Ishikawa (cell line): ENCODE data around the gene BPHL.
"Not testable (repeated sequence)": the region's sequence is repeated elsewhere in the genome, so short reads cannot be mapped to it uniquely, and the experiment has no call there.

Experiments
- CEBPB ChIP-seq: IDR thresholded peaks from 2 replicates; pipeline ENCODE4 v1.6.1; 2012
- CREB1 ChIP-seq: IDR thresholded peaks from 2 replicates; pipeline ENCODE4 v1.6.1; 2012; ENCODE audit warnings: low read depth
- EGR1 ChIP-seq: IDR thresholded peaks from 2 replicates; pipeline ENCODE4 v1.6.1; 2012
- EP300 ChIP-seq: IDR thresholded peaks from 2 replicates; pipeline ENCODE4 v1.6.1; 2012; ENCODE audit warnings: borderline replicate concordance
- MAX ChIP-seq: IDR thresholded peaks from 2 replicates; pipeline ENCODE4 v1.6.1; 2012
- RAD21 ChIP-seq: IDR thresholded peaks from 2 replicates; pipeline ENCODE4 v1.6.1; 2012; ENCODE audit warnings: low read depth
- TEAD4 ChIP-seq: IDR thresholded peaks from 2 replicates; pipeline ENCODE4 v1.6.1; 2012
- YY1 ChIP-seq: IDR thresholded peaks from 2 replicates; pipeline ENCODE4 v1.6.1; 2012; ENCODE audit warnings: low read depth
- TF ChIP-seq, protein P1 (sequence below): IDR thresholded peaks from 2 replicates; pipeline ENCODE4 v1.6.1; 2012; ENCODE audit warnings: low read depth, mild to moderate bottlenecking

DNA sequence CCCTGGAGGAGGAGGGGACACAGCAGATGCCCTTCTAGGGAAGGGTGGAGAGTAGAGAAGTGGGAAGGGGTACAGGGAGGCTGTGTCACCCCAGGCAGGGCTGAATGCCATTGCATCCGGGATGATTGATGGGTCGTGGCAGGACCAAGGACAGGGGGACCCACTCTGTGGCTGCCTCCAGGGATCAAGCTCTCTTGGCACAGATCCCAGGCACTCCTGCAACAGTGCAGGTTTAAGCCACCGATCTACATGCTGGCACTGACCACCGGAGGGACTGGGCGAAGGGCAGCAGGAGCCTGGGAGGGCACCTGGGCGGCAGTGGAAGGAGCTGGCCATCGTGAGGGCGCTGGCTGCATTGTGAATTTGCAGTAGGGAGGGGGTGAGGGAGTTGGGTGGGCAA lies 61.4 kb downstream of the BPHL start:
- not testable (repeated sequence) for TF ChIP-seq RAD21, EP300, MAX, CREB1, EGR1, CEBPB, YY1, TEAD4
- TF ChIP-seq, protein P1, sequence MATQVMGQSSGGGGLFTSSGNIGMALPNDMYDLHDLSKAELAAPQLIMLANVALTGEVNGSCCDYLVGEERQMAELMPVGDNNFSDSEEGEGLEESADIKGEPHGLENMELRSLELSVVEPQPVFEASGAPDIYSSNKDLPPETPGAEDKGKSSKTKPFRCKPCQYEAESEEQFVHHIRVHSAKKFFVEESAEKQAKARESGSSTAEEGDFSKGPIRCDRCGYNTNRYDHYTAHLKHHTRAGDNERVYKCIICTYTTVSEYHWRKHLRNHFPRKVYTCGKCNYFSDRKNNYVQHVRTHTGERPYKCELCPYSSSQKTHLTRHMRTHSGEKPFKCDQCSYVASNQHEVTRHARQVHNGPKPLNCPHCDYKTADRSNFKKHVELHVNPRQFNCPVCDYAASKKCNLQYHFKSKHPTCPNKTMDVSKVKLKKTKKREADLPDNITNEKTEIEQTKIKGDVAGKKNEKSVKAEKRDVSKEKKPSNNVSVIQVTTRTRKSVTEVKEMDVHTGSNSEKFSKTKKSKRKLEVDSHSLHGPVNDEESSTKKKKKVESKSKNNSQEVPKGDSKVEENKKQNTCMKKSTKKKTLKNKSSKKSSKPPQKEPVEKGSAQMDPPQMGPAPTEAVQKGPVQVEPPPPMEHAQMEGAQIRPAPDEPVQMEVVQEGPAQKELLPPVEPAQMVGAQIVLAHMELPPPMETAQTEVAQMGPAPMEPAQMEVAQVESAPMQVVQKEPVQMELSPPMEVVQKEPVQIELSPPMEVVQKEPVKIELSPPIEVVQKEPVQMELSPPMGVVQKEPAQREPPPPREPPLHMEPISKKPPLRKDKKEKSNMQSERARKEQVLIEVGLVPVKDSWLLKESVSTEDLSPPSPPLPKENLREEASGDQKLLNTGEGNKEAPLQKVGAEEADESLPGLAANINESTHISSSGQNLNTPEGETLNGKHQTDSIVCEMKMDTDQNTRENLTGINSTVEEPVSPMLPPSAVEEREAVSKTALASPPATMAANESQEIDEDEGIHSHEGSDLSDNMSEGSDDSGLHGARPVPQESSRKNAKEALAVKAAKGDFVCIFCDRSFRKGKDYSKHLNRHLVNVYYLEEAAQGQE: 0 out of 2 replicates have a peak, but pooled peaks have one; percentile 37
